Measurements from ENCODE around the gene PAQR9. TPM values are rescaled to one million over a fixed set of nuclear protein-coding genes. Genes with fewer than 3 reads are reported as not detected.

PAQR9 gene
- total RNA-seq, 2 experiments from 2014 or later: not detected

DNA sequence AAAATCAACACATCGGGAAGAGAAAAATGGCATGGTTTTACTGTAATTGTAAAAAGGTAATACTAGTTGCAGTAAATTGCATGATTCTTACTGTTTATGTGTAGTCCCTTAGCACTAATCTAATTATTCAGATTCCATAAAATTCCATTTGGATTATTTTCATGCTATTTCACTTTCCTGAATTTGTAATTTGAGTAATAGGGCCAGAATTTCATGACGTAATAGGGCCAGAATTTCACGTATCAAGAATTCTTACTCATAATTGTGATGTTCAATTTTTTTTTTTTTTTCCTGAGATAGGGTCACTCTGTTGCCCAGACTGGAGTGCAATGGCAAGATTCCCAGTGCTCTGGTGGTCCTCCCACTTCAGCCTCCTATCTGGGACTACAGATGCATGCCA is 35.0 kb upstream of the PAQR9 start:
- CTCF ChIA-PET (ENCODE audit: unreplicated experiment): no interaction called here
- Histone ChIP-seq H2AFZ (ENCODE audit: low read length) (no peak overlapping the region), H3K36me3 (ENCODE audit: insufficient read depth, low read length) (no peaks in the 10 kb centered on the region), H3K4me3 (ENCODE audit: low read depth, low read length, poor library complexity, severe bottlenecking) (no peak overlapping the region), H3K4me2 (ENCODE audit: low read length) (no peak overlapping the region), H3K27ac (ENCODE audit: low read depth, low read length, poor library complexity, severe bottlenecking) (no peak overlapping the region), H3K9me3 (ENCODE audit: low read length) (no peaks in the 10 kb centered on the region), H4K20me1 (ENCODE audit: insufficient read depth, low read length) (peaks cover 9% of the 10 kb centered on the region; the same call in 1 of the 2 replicates), H3K79me2 (ENCODE audit: insufficient read depth, low read depth, low read length) (peaks cover 28% of the 10 kb centered on the region), H3K4me1 (ENCODE audit: insufficient read depth, low read length, poor library complexity, severe bottlenecking) (peaks cover 17% of the 10 kb centered on the region), H3K9me2 (ENCODE audit: insufficient read depth, low read length) (no peaks in the 10 kb centered on the region)
- no peak for DNase-seq (ENCODE audit: low spot score)
- BruUV-seq (replicated peaks): no TSS peak
- intact Hi-C loops (cut with micrococcal nuclease; ENCODE audit: unreplicated experiment): no loop called here
- POLR2A ChIA-PET: no interaction called here
- TF ChIP-seq, protein P1, sequence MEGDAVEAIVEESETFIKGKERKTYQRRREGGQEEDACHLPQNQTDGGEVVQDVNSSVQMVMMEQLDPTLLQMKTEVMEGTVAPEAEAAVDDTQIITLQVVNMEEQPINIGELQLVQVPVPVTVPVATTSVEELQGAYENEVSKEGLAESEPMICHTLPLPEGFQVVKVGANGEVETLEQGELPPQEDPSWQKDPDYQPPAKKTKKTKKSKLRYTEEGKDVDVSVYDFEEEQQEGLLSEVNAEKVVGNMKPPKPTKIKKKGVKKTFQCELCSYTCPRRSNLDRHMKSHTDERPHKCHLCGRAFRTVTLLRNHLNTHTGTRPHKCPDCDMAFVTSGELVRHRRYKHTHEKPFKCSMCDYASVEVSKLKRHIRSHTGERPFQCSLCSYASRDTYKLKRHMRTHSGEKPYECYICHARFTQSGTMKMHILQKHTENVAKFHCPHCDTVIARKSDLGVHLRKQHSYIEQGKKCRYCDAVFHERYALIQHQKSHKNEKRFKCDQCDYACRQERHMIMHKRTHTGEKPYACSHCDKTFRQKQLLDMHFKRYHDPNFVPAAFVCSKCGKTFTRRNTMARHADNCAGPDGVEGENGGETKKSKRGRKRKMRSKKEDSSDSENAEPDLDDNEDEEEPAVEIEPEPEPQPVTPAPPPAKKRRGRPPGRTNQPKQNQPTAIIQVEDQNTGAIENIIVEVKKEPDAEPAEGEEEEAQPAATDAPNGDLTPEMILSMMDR (conservative IDR thresholded peaks at IDR 0.05; ENCODE audit: low read length): no peak
- no peak for TF ChIP-seq EZH2phosphoT487 (IDR thresholded peaks at IDR 0.05; ENCODE audit: borderline replicate concordance, low read depth, low read length)

DNA sequence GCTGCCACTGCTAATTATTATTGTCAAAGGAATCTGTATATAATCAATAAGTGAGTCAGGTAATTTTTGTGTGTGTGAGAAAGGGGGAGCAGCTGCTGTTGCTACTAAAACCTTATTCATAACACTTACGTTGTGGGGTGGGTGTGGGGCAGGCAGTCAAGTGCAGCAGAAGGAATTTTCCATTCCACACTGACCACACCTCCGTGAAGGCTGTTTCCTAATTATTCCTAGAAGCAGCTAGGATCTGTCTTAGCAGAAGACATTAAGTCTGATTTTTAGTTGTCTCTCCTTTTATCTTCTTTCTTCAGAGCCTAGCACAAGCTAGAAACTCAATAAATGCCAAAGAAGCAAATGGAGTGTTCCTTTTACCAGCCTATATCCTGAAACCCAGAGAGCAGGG is 33.9 kb upstream of the PAQR9 start:
- no peak overlapping the region for H3K27ac ChIP-seq (ENCODE audit: low read depth, low read length, poor library complexity, severe bottlenecking)
- intact Hi-C loops (cut with micrococcal nuclease; ENCODE audit: unreplicated experiment): no loop called here
- no peak overlapping the region for H3K4me2 ChIP-seq (ENCODE audit: low read length)
- BruUV-seq (replicated peaks): no TSS peak
- H3K9me2 ChIP-seq (ENCODE audit: insufficient read depth, low read length): no peaks in the 10 kb centered on the region
- H3K36me3 ChIP-seq (ENCODE audit: insufficient read depth, low read length): no peaks in the 10 kb centered on the region
- H4K20me1 ChIP-seq (ENCODE audit: insufficient read depth, low read length): no peaks in the 10 kb centered on the region; the same call in 1 of the 2 replicates
- ChIA-PET CTCF (ENCODE audit: unreplicated experiment) (no interaction called here), POLR2A (interaction anchor here (0.5 kb wide), 1 partner anchor 60 kb away, joined by 3 read pairs; no protein-coding TSS in a partner anchor)
- H3K79me2 ChIP-seq (ENCODE audit: insufficient read depth, low read depth, low read length): peaks cover 17% of the 10 kb centered on the region
- no peaks in the 10 kb centered on the region for H3K9me3 ChIP-seq (ENCODE audit: low read length)
- no peak for TF ChIP-seq EZH2phosphoT487 (IDR thresholded peaks at IDR 0.05; ENCODE audit: borderline replicate concordance, low read depth, low read length)
- TF ChIP-seq, protein P1 (conservative IDR thresholded peaks at IDR 0.05; ENCODE audit: low read length): no peak
- H3K4me3 ChIP-seq (ENCODE audit: low read depth, low read length, poor library complexity, severe bottlenecking): no peak overlapping the region
- H3K4me1 ChIP-seq (ENCODE audit: insufficient read depth, low read length, poor library complexity, severe bottlenecking): peaks cover 21% of the 10 kb centered on the region
- no peak for DNase-seq (ENCODE audit: low spot score)
- H2AFZ ChIP-seq (ENCODE audit: low read length): no peak overlapping the region

DNA sequence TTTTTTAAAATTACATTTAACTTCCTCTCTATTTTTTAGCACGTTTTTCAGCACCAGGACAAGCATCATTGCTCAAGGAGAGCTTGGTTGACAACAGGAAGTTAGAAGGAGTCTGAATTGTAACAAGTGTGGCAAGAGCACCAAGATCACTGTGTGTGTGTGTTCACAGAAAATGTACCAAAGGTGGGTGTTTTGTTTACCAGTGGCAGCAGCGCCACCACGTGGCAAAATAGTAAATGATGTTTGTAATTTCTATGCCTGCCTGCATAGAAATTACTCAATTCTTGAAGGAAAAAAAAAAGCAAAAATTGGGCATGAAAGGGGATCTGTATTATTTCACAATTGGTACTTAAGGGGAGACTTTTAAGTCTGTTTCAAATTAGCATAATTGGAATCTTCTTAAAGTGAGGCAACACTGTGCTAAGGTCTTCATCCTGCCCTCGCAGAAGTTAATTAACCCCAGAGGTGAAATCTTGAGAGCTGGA is 30.5 kb upstream of the PAQR9 start:
- CTCF ChIA-PET (ENCODE audit: unreplicated experiment): interaction anchor here (1.6 kb wide), 1 partner anchor 166 kb away, joined by 6 read pairs; no protein-coding TSS in a partner anchor
- Histone ChIP-seq H4K20me1 (ENCODE audit: insufficient read depth, low read length) (no peaks in the 10 kb centered on the region), H3K4me1 (ENCODE audit: insufficient read depth, low read length, poor library complexity, severe bottlenecking) (peaks cover 11% of the 10 kb centered on the region), H3K79me2 (ENCODE audit: insufficient read depth, low read depth, low read length) (no peaks in the 10 kb centered on the region), H3K9me2 (ENCODE audit: insufficient read depth, low read length) (no peaks in the 10 kb centered on the region), H3K27ac (ENCODE audit: low read depth, low read length, poor library complexity, severe bottlenecking) (no peak overlapping the region), H3K4me2 (ENCODE audit: low read length) (peak overlapping the region; percentile 39), H3K9me3 (ENCODE audit: low read length) (no peaks in the 10 kb centered on the region), H2AFZ (ENCODE audit: low read length) (peak overlapping the region; percentile 26; the same call in 1 of the 2 replicates), H3K36me3 (ENCODE audit: insufficient read depth, low read length) (no peaks in the 10 kb centered on the region), H3K4me3 (ENCODE audit: low read depth, low read length, poor library complexity, severe bottlenecking) (no peak overlapping the region)
- TF ChIP-seq EZH2phosphoT487 (IDR thresholded peaks at IDR 0.05; ENCODE audit: borderline replicate concordance, low read depth, low read length): no peak
- TF ChIP-seq, protein P1 (conservative IDR thresholded peaks at IDR 0.05; ENCODE audit: low read length): peak; percentile 93
- POLR2A ChIA-PET: interaction anchor here (0.8 to 1.4 kb wide), 2 partner anchors 415 to 1107 kb away, joined by 3 to 4 read pairs; partner anchors contain the start of gene ATR
- intact Hi-C loops (cut with micrococcal nuclease; ENCODE audit: unreplicated experiment): loop anchor here (2.0 kb wide), 2 partner anchors 165 to 407 kb away; no protein-coding TSS in a partner anchor
- no TSS peak for BruUV-seq (replicated peaks)
- peak; percentile 84 for DNase-seq (ENCODE audit: low spot score)
